HG03066 (cell line): Measurements from ENCODE around the gene GIPC3.

Source experiments
- ATAC-seq: cut with Tn5 transposase; IDR thresholded peaks from one replicate; pipeline ENCODE4 v1.9.1; 2021; ENCODE audit warnings: low read depth; ENCODE audit not compliant: unreplicated experiment

GIPC3 gene, protein sequence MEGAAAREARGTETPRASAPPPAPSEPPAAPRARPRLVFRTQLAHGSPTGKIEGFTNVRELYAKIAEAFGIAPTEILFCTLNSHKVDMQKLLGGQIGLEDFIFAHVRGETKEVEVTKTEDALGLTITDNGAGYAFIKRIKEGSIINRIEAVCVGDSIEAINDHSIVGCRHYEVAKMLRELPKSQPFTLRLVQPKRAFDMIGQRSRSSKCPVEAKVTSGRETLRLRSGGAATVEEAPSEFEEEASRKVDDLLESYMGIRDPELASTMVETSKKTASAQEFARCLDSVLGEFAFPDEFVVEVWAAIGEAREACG

GRCh38 chr19:3585301-3586126 is at the start of gene GIPC3:
Gene GIPC3, plus strand, starts transcription at chr19:3585478. Its CDS starts 120 bp downstream, at chr19:3585598.
- ATAC-seq = no peak

- ATAC-seq = no peak
These were observed 49.7 kb upstream of the GIPC3 start for GRCh38 chr19:3535563-3535965.

GRCh38 chr19:3535981-3536380 is 49.3 kb upstream of the GIPC3 start:
- ATAC-seq = no peak

- ATAC-seq = no peak
These were observed 48.7 kb upstream of the GIPC3 start for GRCh38 chr19:3536429-3537100.

GRCh38 chr19:3537101-3537437 is 48.2 kb upstream of the GIPC3 start:
- ATAC-seq = no peak

DNA sequence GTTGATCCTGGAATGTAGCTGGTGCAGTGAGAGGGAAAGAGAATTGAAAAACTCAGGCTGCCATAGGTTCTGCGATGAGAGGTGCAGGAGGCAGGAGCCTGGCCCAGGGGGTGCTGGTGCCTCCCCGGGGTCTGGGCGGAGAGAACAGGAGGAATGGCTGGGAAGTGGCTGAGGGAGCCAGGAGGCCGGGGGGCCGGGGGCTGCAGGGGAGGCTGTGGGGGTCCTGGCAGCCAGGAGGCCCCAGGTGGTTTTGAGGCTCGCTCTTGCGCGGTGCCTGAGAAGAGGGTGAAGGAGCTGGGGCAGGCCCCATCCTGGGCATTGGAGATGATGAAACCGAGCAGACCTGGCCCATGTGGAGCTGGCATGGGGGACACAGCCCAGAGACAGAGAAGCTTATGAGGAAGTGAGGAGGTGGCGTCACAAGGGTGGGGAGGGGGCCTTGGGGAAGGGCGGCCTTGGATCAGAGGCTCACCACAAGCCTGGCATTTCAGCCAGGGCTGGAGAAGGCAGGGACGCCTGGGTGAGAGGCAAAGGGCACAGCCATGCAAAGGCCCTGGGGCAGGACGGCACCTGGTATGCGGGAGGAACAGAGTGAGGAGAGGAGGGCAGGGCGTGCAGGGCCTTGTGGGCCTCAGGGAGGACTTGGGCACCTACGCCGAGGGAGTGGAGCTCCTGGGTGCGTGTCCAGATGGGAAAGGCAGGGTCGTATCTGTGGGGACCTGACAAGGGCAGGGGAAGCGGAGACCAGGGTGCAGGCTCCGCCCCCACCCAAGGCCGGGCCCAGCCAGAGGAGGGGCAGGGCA is 47.6 kb upstream of the GIPC3 start:
- no peak for ATAC-seq

GRCh38 chr19:3538258-3538929 is 46.9 kb upstream of the GIPC3 start:
- ATAC-seq = no peak

GRCh38 chr19:3538965-3539755 is 46.1 kb upstream of the GIPC3 start, which contains the start of gene TEKTIP1:
Gene TEKTIP1, plus strand, starts transcription at chr19:3539174. Its CDS starts 4 bp downstream, at chr19:3539178.
- ATAC-seq = no peak

DNA sequence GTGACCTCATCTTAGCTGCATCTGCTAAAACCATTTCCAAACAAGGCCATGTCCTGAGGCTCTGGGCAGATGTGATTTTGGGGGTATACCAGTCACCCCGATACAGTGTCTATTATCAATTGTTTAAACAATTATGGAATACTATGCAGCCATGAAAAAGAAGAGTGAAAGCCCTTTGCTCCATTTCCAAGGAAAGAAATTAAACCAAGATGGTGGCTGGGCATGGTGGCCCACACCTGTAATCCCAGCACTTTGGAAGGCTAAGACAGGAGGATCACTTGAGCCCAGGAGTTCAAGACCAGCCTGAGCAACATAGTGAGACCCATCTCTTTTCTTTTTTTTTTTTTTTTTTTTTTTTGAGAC is 45.5 kb upstream of the GIPC3 start:
- no peak for ATAC-seq

- ATAC-seq = no peak
These were observed 41.9 kb upstream of the GIPC3 start for GRCh38 chr19:3543150-3544057.

DNA sequence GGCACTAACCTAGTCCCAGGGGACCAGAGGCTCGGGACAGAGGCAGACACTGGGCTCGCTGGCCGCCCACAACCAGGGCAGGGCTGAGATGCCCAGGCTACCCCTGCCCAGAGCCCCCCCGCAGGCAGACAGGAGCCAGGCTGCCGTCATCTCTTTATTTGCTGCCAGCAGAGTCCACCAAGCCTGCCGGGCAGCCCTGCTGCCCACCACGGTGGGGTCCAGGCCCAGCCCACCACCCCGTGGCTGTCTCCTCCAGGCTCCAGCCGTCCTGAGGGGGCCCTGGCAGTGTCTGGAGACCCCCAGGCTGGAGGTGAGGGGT is 41.3 kb upstream of the GIPC3 start:
- no peak for ATAC-seq

- ATAC-seq = no peak
These were observed 40.3 kb upstream of the GIPC3 start for GRCh38 chr19:3544742-3545668.

GRCh38 chr19:3545669-3546034 is 39.6 kb upstream of the GIPC3 start:
- ATAC-seq = no peak

DNA sequence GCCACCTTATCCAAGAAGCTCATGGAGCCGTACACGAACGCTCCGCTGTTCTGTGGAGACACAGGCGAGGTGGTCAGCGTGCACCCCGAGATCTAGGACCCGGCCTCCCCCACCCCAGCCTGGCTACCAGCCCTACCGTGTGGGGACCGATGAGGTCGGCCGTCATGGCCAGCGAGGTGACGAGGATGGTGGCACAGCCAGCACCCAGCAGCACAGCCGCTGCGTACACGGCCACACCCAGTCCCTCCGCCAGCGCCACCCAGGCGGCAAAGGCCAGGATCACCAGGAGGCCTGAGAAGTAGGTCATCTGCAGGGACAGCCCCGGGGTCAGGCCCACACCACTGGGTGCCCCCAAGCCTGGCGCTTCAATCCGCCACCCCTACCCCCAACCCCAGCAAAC is 39.2 kb upstream of the GIPC3 start:
- no peak for ATAC-seq

GRCh38 chr19:3547301-3547731 is 38.0 kb upstream of the GIPC3 start:
- no peak for ATAC-seq

DNA sequence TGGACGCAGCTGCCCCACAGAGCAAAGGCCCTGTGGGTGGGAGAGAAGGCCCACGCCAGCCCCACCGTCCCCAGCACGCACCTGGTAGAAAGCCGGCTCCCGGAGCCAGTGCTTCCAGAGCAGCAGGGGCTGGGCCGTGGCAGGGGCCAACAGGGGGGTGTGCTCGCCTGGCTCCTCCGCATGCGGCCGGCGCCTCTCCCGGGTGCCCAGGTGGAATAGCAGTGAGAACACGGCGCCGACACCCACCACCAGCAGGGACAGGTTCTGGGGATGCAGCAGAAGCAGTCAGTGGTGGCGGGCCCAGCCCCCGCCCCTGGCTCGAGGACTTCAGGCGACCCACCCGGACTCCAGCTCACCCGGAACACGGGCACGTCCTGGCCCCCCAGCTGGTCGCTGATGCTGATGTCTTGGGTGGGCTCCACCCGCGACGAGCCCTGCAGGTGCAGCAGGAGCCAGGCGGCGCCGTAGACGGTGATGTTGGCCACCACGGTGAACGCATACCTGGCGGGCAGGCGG is 37.5 kb upstream of the GIPC3 start:
- ATAC-seq = no peak

GRCh38 chr19:3548606-3549005 is 36.7 kb upstream of the GIPC3 start:
- ATAC-seq = no peak
